ENCODE results near the gene FUT4. TPM values are rescaled to one million over a fixed set of nuclear protein-coding genes. Genes with fewer than 3 reads are reported as not detected.

FUT4 gene
- total RNA-seq, 4 donors from 2014 or later = 0.92 to 1.9 (median 1.5) TPM

GRCh38 chr11:94558468-94558867 is 14.7 kb downstream of the FUT4 start:
- in situ Hi-C loops (cut with MboI; ENCODE audit: low sequenced_read_pairs in 4 of 4) = no loop called here
- no peak for TF ChIP-seq POLR2A (IDR thresholded peaks at IDR 0.05)
- Histone ChIP-seq H3K27me3 (no peaks in the 10 kb centered on the region), H3K4me3 (no peak overlapping the region), H3K4me1 (no peaks in the 10 kb centered on the region), H3K36me3 (no peaks in the 10 kb centered on the region), H3K9me3 (no peaks in the 10 kb centered on the region), H3K27ac (no peak overlapping the region)
- no peak for DNase-seq
- no peak for ATAC-seq
- intact Hi-C loops (cut with DNase I; ENCODE audit: low total_unique reads) = no loop called here

- no peak overlapping the region for H3K27ac ChIP-seq
- H3K4me1 ChIP-seq = no peaks in the 10 kb centered on the region
- in situ Hi-C loops (cut with MboI; ENCODE audit: low sequenced_read_pairs in 4 of 4) = no loop called here
- H3K27me3 ChIP-seq = no peaks in the 10 kb centered on the region
- no peaks in the 10 kb centered on the region for H3K36me3 ChIP-seq
- no peak overlapping the region for H3K4me3 ChIP-seq
- no peak for TF ChIP-seq CTCF (IDR thresholded peaks at IDR 0.05 in 4 of 5, conservative IDR thresholded peaks at IDR 0.05 in 1 of 5)
- TF ChIP-seq POLR2A (IDR thresholded peaks at IDR 0.05) = no peak
- no peaks in the 10 kb centered on the region for H3K9me3 ChIP-seq
- ATAC-seq = no peak
- no peak for DNase-seq
- intact Hi-C loops (cut with DNase I; ENCODE audit: low total_unique reads) = no loop called here
Observed at GRCh38 chr11:94558932-94559331, 15.2 kb downstream of the FUT4 start.

- DNase-seq (no peak), ATAC-seq (no peak)
- in situ Hi-C loops (cut with MboI; ENCODE audit: low sequenced_read_pairs in 4 of 4) (no loop called here), intact Hi-C loops (cut with DNase I; ENCODE audit: low total_unique reads) (no loop called here)
- Histone ChIP-seq H3K9me3 (no peaks in the 10 kb centered on the region), H3K4me1 (no peaks in the 10 kb centered on the region), H3K4me3 (no peak overlapping the region), H3K27ac (no peak overlapping the region), H3K27me3 (no peaks in the 10 kb centered on the region), H3K36me3 (no peaks in the 10 kb centered on the region)
- no peak for TF ChIP-seq CTCF (IDR thresholded peaks at IDR 0.05 in 4 of 5, conservative IDR thresholded peaks at IDR 0.05 in 1 of 5)
- no peak for TF ChIP-seq POLR2A (IDR thresholded peaks at IDR 0.05)
Observed at GRCh38 chr11:94559361-94559760, 15.6 kb downstream of the FUT4 start.

GRCh38 chr11:94560834-94561233 is 17.1 kb downstream of the FUT4 start:
- H3K4me1 ChIP-seq = no peaks in the 10 kb centered on the region
- H3K27me3 ChIP-seq = no peaks in the 10 kb centered on the region
- TF ChIP-seq POLR2A (IDR thresholded peaks at IDR 0.05) = no peak
- in situ Hi-C loops (cut with MboI; ENCODE audit: low sequenced_read_pairs in 4 of 4) (no loop called here), intact Hi-C loops (cut with DNase I; ENCODE audit: low total_unique reads) (no loop called here)
- H3K27ac ChIP-seq = no peak overlapping the region
- DNase-seq (no peak), ATAC-seq (no peak)
- H3K36me3 ChIP-seq = no peaks in the 10 kb centered on the region
- no peaks in the 10 kb centered on the region for H3K9me3 ChIP-seq
- H3K4me3 ChIP-seq = no peak overlapping the region

- intact Hi-C loops (cut with DNase I; ENCODE audit: low total_unique reads) (loop anchor here (2.0 kb wide), 1 partner anchor 45 kb away; no protein-coding TSS in a partner anchor), in situ Hi-C loops (cut with MboI; ENCODE audit: low sequenced_read_pairs in 4 of 4) (no loop called here)
- no peaks in the 10 kb centered on the region for H3K36me3 ChIP-seq
- no peak for TF ChIP-seq CTCF (IDR thresholded peaks at IDR 0.05 in 4 of 5, conservative IDR thresholded peaks at IDR 0.05 in 1 of 5)
- no peak for TF ChIP-seq POLR2A (IDR thresholded peaks at IDR 0.05)
- no peaks in the 10 kb centered on the region for H3K4me1 ChIP-seq
- H3K9me3 ChIP-seq = no peaks in the 10 kb centered on the region
- no peak overlapping the region for H3K4me3 ChIP-seq
- no peaks in the 10 kb centered on the region for H3K27me3 ChIP-seq
- H3K27ac ChIP-seq = no peak overlapping the region
- DNase-seq = no peak
- peak; percentile 88 for ATAC-seq
Observed at GRCh38 chr11:94563176-94563847, 19.6 kb downstream of the FUT4 start.

Measured in gastrocnemius medialis (tissue), 4 donors.